Heart right ventricle (tissue), 16 donors: ENCODE data around the gene POLR1H. TPM values are rescaled to one million over a fixed set of nuclear protein-coding genes. Genes with fewer than 3 reads are reported as not detected.

Source experiments
- ATAC-seq, 8 donors: fragments of 200-7000 bp; cut with Tn5 transposase; one replicate each; pipeline ENCODE4 v1.9.1; 2020; ENCODE audit warnings: mild to moderate bottlenecking in 8 of 8, moderate library complexity in 8 of 8, moderate number of reproducible peaks in 1 of 8
- DNase-seq, 2 donors: peaks; one replicate each; pipeline ENCODE4 v3.0.0-alpha.2; 2020
- H3K27ac ChIP-seq, 10 donors: fragments of 200-600 bp; sonication (generic) in 2 of 10; one replicate each; pipeline versions ENCODE4 v1.5.0 to v1.8.0; 2020 to 2022; ENCODE audit warnings: mild to moderate bottlenecking in 3 of 10
- H3K27me3 ChIP-seq, 7 donors: fragments of 200-600 bp; one replicate each; pipeline ENCODE4 v1.8.0; 2021 to 2022; ENCODE audit warnings: mild to moderate bottlenecking in 2 of 7
- H3K36me3 ChIP-seq, 9 donors: fragments of 200-600 bp; sonication (generic) in 1 of 9; one replicate each; pipeline versions ENCODE4 v1.5.0 to v1.8.0; 2020 to 2022; ENCODE audit warnings: mild to moderate bottlenecking in 2 of 9
- H3K4me1 ChIP-seq, 9 donors: fragments of 200-600 bp; sonication (generic) in 1 of 9; one replicate each; pipeline versions ENCODE4 v1.5.0 to v1.8.0; 2020 to 2022; ENCODE audit warnings: mild to moderate bottlenecking in 4 of 9
- H3K4me3 ChIP-seq, 10 donors: fragments of 200-600 bp; sonication (generic) in 2 of 10; one replicate each; pipeline versions ENCODE4 v1.5.0 to v1.8.0; 2020 to 2022; ENCODE audit warnings: mild to moderate bottlenecking in 7 of 10, moderate library complexity in 2 of 10
- H3K9me3 ChIP-seq, 11 donors: fragments of 200-600 bp in 10 of 11; sonication (generic) in 2 of 11; one replicate each; pipeline versions ENCODE4 v1.5.0 to v1.8.0; 2013 to 2022; ENCODE audit warnings: mild to moderate bottlenecking in 2 of 11, control low read depth in 1 of 11, moderate library complexity in 1 of 11
- CTCF ChIP-seq, 9 donors: fragments of 200-600 bp; sonication (generic) in 2 of 9; IDR thresholded peaks; one replicate each; pipeline versions ENCODE4 v1.5.0 to v1.8.0; 2021 to 2022; ENCODE audit warnings: antibody characterized with exemption in 9 of 9, mild to moderate bottlenecking in 5 of 9, moderate library complexity in 1 of 9
- WGBS, 2 donors: extraction: QIAGEN DNeasy Blood & Tissue Kit; methylation state at CpG; one replicate each; pipeline ENCODE4 v1.1.7; 2013; ENCODE audit warnings: inconsistent platforms in 1 of 2; 5-methylcytosine and 5-hydroxymethylcytosine counted together
- intact Hi-C, 10 donors: fragments of 100-400 bp; cut with DNase I; formaldehyde crosslinking; loops; one replicate each; pipeline versions ENCODE4 v1.11.1 to v1.14.2; 2022
- polyA plus RNA-seq, 2 donors: library from polyadenylated mRNA; stranded (reverse); fragments of 200-250 nt; gene quantifications; one replicate each; pipeline ENCODE4 v1.2.3, GENCODE V29; 2013
- total RNA-seq, 10 donors: library from RNA; stranded (reverse); fragmentation: NEBNext Ultra II Directional in 3 of 10; extraction: Animal tissue kit (Norgen Biotek cat#: 25700) in 3 of 10; gene quantifications; one replicate each; pipeline versions ENCODE4 v1.2.1 to v1.2.4, GENCODE V29; 2021 to 2023
- donor health status: Arrhythmogenic right ventricular cardiomyopathy.
- donor health status: ischemic (EF 13 %, LVEDD 7.1; RV severe dilation, severe dysfunction).
- donor health status: healthy with polysubstance abuse.
- donor health status: DM: no; HTN: yes; CAD: no.
- donor health status: DM: no; HTN: no; CAD: no.
- donor health status: ischemic (EF 25% LVEDD 6.9; RV normal size, moderate dysfunction).
- donor health status: ischemic (EF 25% LVEDD 5.7; RV mildly dilated, moderate dysfunction).
- donor health status: healthy.
- donor health status: DM: yes; HTN: yes; CAD: no.
- donor health status: Ischemic cardiomyopathy.
- donor health status: ischemic (EF 35%, LVEDD 5.7; RV mildly dilated, moderate dysfunction).
- donor health status: nonischemic (EF 11% LVEDD 7.7; RV severe dilation, severe dysfunction).
- donor health status: DM: yes; HTN: yes; CAD: no.
- donor health status: PGD.
- donor health status: ischemic (EF 29% LVEDD 5.4; RV normal size, mild dysfunction).
- donor health status: nonischemic (EF 23%, LVEDD 6.1; RV moderate dilation, normal function).

POLR1H gene
- total and polyA plus RNA-seq, 12 donors, result 11.5 to 45.2 (median 14.9) TPM

GRCh38 chr6:30100154-30100553, 39.1 kb downstream of the POLR1H start:
- ATAC-seq, result no peak
- DNase-seq, result no peak
- TF ChIP-seq CTCF (IDR thresholded peaks at IDR 0.05), result no peak
- no peaks in the 10 kb centered on the region for H3K9me3 ChIP-seq
- peaks cover 4 to 81% (median 39%) of the 10 kb centered on the region in 7 donors for H3K27me3 ChIP-seq
- H3K36me3 ChIP-seq, result no peaks in the 10 kb centered on the region
- H3K4me1 ChIP-seq, result peaks cover 9 to 48% (median 35%) of the 10 kb centered on the region in 9 donors
- H3K27ac ChIP-seq, result peak overlapping the region in 7 of 10 donors; percentile 50 to 77 (median 65)
- intact Hi-C loops, result loop anchor here in 6 of 10 donors (5.0 to 10.0 kb wide), 5 partner anchors 33 to 295 kb away; partner anchors contain the start of gene PPP1R11 (in 2 of the 6)
- WGBS, 2 donors, result 27 to 35% methylated on average over 8 of the region's 8 CpGs
- H3K4me3 ChIP-seq, result peak overlapping the region in 5 of 10 donors; percentile 42 to 58 (median 55)

- Histone ChIP-seq H3K27ac (peak overlapping the region in 8 of 10 donors; percentile 43 to 77 (median 64)), H3K4me3 (peak overlapping the region; percentile 5 to 58 (median 48)), H3K36me3 (no peaks in the 10 kb centered on the region), H3K9me3 (no peaks in the 10 kb centered on the region), H3K4me1 (peaks cover 9 to 41% (median 29%) of the 10 kb centered on the region in 9 donors), H3K27me3 (peaks cover 4 to 80% (median 42%) of the 10 kb centered on the region in 7 donors)
- 3 to 4% methylated on average over 47 of the region's 47 CpGs for WGBS, 2 donors
- DNase-seq (peak; percentile 37 to 40), ATAC-seq (peak; percentile 35 to 68 (median 54))
- peak in 2 of 9 donors; percentile 10 to 30 for TF ChIP-seq CTCF (IDR thresholded peaks at IDR 0.05)
- intact Hi-C loops, result loop anchor here in 6 of 10 donors (5.0 to 10.0 kb wide), 5 partner anchors 34 to 294 kb away; partner anchors contain the start of gene PPP1R11 (in 2 of the 6)
These were observed 39.7 kb downstream of the POLR1H start for GRCh38 chr6:30100585-30101443.

DNA sequence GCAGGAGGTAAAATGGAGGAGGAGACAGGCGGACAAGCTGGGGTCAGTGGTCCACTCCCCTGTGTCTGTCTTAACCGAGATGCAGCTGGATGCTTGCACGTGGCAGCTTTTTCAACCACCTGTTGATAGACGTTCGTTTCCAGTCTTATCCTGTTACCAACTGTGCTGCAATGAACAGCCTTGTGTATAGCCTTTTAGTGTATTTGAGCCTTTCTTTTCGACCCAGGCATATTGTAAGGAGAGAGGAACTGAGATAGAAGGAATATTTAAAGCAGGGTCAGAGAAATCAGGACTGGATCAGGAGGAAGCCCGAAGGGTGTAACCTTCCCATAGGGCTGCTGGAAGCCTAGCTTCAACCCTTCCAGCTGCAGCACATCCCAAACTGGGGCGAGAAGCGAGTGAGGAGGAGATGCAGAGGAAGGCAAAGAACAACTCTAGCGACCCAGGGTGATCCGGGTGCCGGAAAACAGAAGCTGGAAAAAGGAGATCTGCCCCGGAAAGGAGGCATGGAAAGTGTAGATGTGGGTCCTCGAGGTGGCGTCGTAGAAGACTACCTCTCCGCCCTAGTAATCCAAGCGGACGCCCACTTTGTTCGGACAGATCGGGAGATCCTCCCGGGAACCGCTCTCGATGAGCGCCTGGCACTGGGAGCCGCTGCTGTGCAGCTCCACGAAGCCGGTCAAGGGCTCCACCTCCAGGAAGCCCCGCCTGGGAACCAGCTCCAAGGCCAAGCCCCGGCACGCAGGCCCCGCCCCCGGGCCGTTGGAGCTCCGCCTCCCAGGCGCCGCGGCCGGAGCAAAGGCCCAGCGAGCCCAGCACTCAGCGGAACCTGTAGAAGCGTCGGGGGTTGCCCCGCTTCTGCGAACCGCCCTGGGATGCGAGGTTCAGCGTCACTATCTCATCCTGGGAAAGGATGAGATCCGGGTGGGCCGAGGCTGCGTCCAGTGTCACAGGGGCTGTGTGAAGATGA, 40.7 kb downstream of the POLR1H start:
- intact Hi-C loops, result loop anchor here in 8 of 10 donors (1.0 to 10.0 kb wide), 8 partner anchors 29 to 293 kb away; partner anchors contain the start of gene PPP1R11 (in 6 of the 8)
- H3K27ac ChIP-seq, result peak overlapping the region in 9 of 10 donors; percentile 50 to 83 (median 65)
- DNase-seq (peak; percentile 91 to 94), ATAC-seq (peak; percentile 94 to 97 (median 96))
- peaks cover 9 to 39% (median 29%) of the 10 kb centered on the region in 9 donors for H3K4me1 ChIP-seq
- peak in 6 of 9 donors; percentile 5 to 50 (median 32) for TF ChIP-seq CTCF (IDR thresholded peaks at IDR 0.05)
- no peaks in the 10 kb centered on the region for H3K36me3 ChIP-seq
- no peaks in the 10 kb centered on the region for H3K9me3 ChIP-seq
- peak overlapping the region in 9 of 10 donors; percentile 31 to 58 (median 52) for H3K4me3 ChIP-seq
- 2% methylated on average over 49 to 51 of the region's 51 CpGs for WGBS, 2 donors
- peaks cover 4 to 82% (median 49%) of the 10 kb centered on the region in 7 donors for H3K27me3 ChIP-seq
